Measurements from ENCODE around the gene SLC17A3.

Gene SLC17A3

DNA sequence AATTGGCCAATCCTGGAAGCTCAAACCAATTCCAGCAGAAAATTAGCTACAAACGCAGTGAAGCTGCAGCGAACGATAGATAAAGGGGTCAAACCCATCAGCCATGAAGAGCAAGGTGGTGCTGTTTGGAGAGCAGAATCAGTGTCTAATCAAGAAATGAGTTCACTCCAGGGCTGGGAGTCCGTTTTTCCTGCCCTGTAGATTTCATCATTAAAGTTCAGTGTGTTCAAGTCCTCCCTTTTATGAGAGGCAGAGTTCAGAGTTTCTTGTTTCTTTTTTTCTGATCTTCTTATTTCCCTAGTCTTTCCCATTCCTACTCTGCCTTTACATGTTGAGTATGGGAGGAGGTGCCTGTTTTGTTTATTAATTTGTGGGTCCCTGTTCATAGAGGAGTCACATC lies 72.6 kb downstream of the SLC17A3 start:
- TF ChIP-seq, protein P1, sequence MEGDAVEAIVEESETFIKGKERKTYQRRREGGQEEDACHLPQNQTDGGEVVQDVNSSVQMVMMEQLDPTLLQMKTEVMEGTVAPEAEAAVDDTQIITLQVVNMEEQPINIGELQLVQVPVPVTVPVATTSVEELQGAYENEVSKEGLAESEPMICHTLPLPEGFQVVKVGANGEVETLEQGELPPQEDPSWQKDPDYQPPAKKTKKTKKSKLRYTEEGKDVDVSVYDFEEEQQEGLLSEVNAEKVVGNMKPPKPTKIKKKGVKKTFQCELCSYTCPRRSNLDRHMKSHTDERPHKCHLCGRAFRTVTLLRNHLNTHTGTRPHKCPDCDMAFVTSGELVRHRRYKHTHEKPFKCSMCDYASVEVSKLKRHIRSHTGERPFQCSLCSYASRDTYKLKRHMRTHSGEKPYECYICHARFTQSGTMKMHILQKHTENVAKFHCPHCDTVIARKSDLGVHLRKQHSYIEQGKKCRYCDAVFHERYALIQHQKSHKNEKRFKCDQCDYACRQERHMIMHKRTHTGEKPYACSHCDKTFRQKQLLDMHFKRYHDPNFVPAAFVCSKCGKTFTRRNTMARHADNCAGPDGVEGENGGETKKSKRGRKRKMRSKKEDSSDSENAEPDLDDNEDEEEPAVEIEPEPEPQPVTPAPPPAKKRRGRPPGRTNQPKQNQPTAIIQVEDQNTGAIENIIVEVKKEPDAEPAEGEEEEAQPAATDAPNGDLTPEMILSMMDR (IDR thresholded peaks at IDR 0.05): no peak
- Histone ChIP-seq H3K27ac (no peak overlapping the region), H3K4me3 (no peak overlapping the region)
- no peak for DNase-seq (ENCODE audit: low spot score)
